Measurements from ENCODE around the gene CIC.

CIC gene

DNA sequence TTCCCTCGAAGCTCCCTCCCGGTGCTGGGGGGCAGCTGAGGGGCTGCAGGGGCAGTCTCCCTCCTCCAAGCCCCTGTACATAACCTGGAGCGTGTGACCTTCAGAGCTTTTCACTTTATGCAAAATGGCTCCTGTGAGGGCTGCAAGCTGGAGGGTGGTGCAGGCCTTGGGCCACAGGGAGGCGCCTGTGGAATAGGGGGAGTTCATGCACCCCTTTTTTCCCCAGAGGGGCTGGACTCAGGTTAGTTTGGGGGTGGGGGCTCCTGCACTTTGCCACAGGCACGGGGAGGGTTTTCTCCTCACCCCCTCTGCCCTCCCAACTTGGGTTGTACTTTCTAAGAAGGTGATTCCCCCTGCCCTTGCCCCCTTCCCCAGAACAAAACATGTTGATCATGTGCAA is 26.3 kb downstream of the CIC start:
- no peak overlapping the region for H3K4me3 ChIP-seq (ENCODE audit: insufficient read depth, low read depth, low read length)
- H3K9me3 ChIP-seq (ENCODE audit: control insufficient read depth, low read length): no peaks in the 10 kb centered on the region
- 86 to 87% methylated on average over 5 of the region's 5 CpGs for WGBS, 2 experiments
- no peak overlapping the region for H3K27ac ChIP-seq (ENCODE audit: insufficient read depth, low read depth, low read length, poor library complexity, severe bottlenecking)
- H3K4me1 ChIP-seq (ENCODE audit: control insufficient read depth, insufficient read depth, low read length): peaks cover 7% of the 10 kb centered on the region
- H3K36me3 ChIP-seq (ENCODE audit: control insufficient read depth, insufficient read depth, low read length): peaks cover 33% of the 10 kb centered on the region
- H3K27me3 ChIP-seq (ENCODE audit: control insufficient read depth, insufficient read depth, low read length, poor library complexity, severe bottlenecking): no peaks in the 10 kb centered on the region

DNA sequence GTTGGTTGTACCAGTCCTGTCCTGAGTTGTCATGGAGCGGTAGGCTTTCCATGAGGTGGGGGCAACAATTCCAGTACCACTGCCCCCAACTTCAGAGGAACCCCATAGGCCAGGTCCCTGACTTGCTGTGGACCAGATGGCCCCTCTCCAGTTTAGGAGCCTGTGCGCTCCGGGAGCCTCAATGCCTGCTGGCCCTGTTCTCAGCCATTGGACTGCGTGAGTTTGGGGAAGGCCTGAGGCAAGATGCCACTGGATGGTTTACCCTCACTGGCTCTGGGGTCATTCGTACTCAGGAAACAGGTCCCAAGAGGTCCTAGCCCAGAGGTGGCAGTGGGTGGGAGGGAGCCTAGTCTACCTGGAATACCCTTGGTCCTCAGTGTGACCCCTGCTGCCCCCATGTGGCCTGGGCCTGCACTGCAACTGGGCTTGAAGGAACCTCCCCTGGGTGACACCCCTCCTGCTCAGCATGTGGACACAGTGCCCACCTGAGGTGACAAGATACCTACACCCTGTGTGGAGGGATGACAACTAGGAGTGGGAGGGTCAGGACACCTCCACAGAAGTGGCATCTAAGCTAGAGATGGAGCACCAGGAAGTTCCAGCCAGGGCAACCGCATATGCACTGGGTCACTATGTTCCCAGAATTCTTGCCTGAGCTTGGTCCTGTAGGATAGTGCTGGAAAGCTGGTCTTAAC is 26.9 kb downstream of the CIC start:
- Histone ChIP-seq H3K4me1 (ENCODE audit: control insufficient read depth, insufficient read depth, low read length) (peaks cover 7% of the 10 kb centered on the region), H3K9me3 (ENCODE audit: control insufficient read depth, low read length) (no peaks in the 10 kb centered on the region), H3K4me3 (ENCODE audit: insufficient read depth, low read depth, low read length) (no peak overlapping the region), H3K36me3 (ENCODE audit: control insufficient read depth, insufficient read depth, low read length) (peaks cover 26% of the 10 kb centered on the region), H3K27ac (ENCODE audit: insufficient read depth, low read depth, low read length, poor library complexity, severe bottlenecking) (no peak overlapping the region), H3K27me3 (ENCODE audit: control insufficient read depth, insufficient read depth, low read length, poor library complexity, severe bottlenecking) (no peaks in the 10 kb centered on the region)
- WGBS, 2 experiments: 81 to 82% methylated on average over 6 of the region's 6 CpGs

DNA sequence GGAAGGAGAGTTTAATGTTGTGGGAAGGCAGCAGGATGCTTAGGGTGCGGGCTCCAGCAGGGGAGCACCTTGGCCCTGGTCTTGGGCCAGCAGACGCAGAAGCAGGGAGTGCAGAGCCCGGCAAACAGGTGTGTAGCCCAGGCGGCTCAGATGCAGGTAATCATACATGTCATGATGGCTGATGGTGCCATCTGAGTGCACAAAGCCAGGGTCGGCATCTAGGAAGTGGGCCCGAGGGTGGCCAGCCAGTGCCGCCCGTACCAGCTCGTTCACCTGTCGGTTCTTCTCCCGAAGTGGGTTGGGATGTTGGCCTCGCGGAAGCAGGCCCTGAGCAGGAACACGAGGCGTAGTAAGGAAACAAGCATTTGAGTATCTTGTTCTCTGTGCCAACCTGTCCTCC is 28.0 kb downstream of the CIC start:
- Histone ChIP-seq H3K36me3 (ENCODE audit: control insufficient read depth, insufficient read depth, low read length) (peaks cover 17% of the 10 kb centered on the region), H3K27ac (ENCODE audit: insufficient read depth, low read depth, low read length, poor library complexity, severe bottlenecking) (no peak overlapping the region), H3K4me1 (ENCODE audit: control insufficient read depth, insufficient read depth, low read length) (peaks cover 6% of the 10 kb centered on the region), H3K4me3 (ENCODE audit: insufficient read depth, low read depth, low read length) (no peak overlapping the region), H3K27me3 (ENCODE audit: control insufficient read depth, insufficient read depth, low read length, poor library complexity, severe bottlenecking) (no peaks in the 10 kb centered on the region), H3K9me3 (ENCODE audit: control insufficient read depth, low read length) (no peaks in the 10 kb centered on the region)
- 94 to 96% methylated on average over 15 of the region's 15 CpGs for WGBS, 2 experiments

DNA sequence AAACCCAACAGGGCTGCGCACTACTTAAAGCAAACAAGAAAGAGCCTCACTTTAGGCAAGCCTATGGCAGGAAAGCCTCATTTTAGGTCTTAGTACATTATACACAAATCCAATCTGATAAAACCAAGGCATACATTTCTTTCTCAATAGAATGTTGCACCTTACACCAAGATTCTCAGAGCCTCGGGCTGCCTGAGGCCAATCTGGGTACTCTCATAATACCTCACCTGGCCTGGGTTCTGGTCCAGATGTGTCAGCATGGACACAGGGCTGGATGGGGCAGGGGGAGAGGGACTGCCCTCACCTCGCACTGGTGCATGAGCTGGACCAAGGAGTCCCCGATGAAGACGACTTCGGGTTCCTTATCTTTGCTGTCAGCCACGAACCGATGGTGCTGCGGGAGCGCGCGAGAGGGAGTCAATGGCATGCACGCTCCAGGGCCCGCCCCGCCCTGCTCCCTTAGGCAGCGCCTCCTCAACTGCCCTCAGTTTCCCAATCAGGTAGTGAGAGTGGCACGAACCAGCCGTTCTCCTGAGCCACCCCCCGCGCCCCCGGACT is 32.7 kb downstream of the CIC start, which contains the start of gene PRR19:
Gene PRR19 (plus strand): TSS at position 487 of the 558 bp plus-strand sequence. CDS start 7,453 bp downstream, outside the sequence.
- Histone ChIP-seq H3K9me3 (ENCODE audit: control insufficient read depth, low read length) (no peaks in the 10 kb centered on the region), H3K27ac (ENCODE audit: insufficient read depth, low read depth, low read length, poor library complexity, severe bottlenecking) (peak within 1 kb of the TSS; percentile 26), H3K27me3 (ENCODE audit: control insufficient read depth, insufficient read depth, low read length, poor library complexity, severe bottlenecking) (no peaks in the 10 kb centered on the region), H3K4me1 (ENCODE audit: control insufficient read depth, insufficient read depth, low read length) (peaks cover 9% of the 10 kb centered on the region), H3K4me3 (ENCODE audit: insufficient read depth, low read depth, low read length) (peak within 1 kb of the TSS; percentile 99), H3K36me3 (ENCODE audit: control insufficient read depth, insufficient read depth, low read length) (no peaks in the 10 kb centered on the region)
- WGBS, 2 experiments: 6 to 7% methylated on average over 21 of the region's 21 CpGs

DNA sequence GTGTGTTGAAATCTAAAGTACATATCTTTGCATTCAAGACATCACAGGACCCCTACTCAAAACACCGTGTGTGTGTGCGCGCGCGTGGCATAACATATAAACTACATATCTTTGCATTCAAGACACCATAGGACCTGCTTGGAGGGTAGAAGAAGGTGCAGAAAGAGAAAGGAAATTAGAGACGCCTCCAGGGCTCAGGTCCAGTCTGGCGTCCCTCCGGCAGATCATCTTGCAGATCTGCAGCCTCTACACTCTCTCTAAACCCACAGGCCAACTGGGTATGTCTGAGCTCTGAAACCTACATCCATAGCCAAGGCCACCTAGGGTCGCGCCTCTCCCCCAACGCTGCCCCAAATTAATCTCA is 34.0 kb downstream of the CIC start:
- H3K4me3 ChIP-seq (ENCODE audit: insufficient read depth, low read depth, low read length): peak overlapping the region; percentile 99
- 64 to 82% methylated on average over 6 to 11 of the region's 11 CpGs for WGBS, 2 experiments
- H3K4me1 ChIP-seq (ENCODE audit: control insufficient read depth, insufficient read depth, low read length): peaks cover 9% of the 10 kb centered on the region
- no peaks in the 10 kb centered on the region for H3K27me3 ChIP-seq (ENCODE audit: control insufficient read depth, insufficient read depth, low read length, poor library complexity, severe bottlenecking)
- no peaks in the 10 kb centered on the region for H3K36me3 ChIP-seq (ENCODE audit: control insufficient read depth, insufficient read depth, low read length)
- no peak overlapping the region for H3K27ac ChIP-seq (ENCODE audit: insufficient read depth, low read depth, low read length, poor library complexity, severe bottlenecking)
- no peaks in the 10 kb centered on the region for H3K9me3 ChIP-seq (ENCODE audit: control insufficient read depth, low read length)

DNA sequence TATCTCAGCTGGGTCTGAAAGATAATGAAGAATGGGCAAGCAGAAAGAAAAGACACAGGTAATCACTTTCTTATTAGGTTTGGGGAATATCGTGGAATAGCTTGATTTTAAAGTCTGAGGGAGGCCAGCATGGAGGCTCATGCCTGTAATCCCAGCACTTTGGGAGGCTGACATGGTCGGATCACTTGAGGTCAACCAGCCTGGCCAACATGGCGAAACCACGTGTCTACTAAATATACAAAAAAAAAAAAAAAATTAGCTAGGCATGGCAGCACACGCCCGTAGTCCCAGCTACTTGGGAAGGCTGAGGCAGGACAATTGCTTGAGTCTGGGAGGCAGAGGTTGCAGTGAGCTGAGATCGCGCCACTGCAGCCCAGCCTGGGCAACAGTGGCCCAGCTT is 34.8 kb downstream of the CIC start:
- H3K36me3 ChIP-seq (ENCODE audit: control insufficient read depth, insufficient read depth, low read length): no peaks in the 10 kb centered on the region
- no peak overlapping the region for H3K27ac ChIP-seq (ENCODE audit: insufficient read depth, low read depth, low read length, poor library complexity, severe bottlenecking)
- H3K9me3 ChIP-seq (ENCODE audit: control insufficient read depth, low read length): no peaks in the 10 kb centered on the region
- H3K4me3 ChIP-seq (ENCODE audit: insufficient read depth, low read depth, low read length): no peak overlapping the region
- no peaks in the 10 kb centered on the region for H3K27me3 ChIP-seq (ENCODE audit: control insufficient read depth, insufficient read depth, low read length, poor library complexity, severe bottlenecking)
- 91 to 95% methylated on average over 8 of the region's 8 CpGs for WGBS, 2 experiments
- peaks cover 9% of the 10 kb centered on the region for H3K4me1 ChIP-seq (ENCODE audit: control insufficient read depth, insufficient read depth, low read length)

DNA sequence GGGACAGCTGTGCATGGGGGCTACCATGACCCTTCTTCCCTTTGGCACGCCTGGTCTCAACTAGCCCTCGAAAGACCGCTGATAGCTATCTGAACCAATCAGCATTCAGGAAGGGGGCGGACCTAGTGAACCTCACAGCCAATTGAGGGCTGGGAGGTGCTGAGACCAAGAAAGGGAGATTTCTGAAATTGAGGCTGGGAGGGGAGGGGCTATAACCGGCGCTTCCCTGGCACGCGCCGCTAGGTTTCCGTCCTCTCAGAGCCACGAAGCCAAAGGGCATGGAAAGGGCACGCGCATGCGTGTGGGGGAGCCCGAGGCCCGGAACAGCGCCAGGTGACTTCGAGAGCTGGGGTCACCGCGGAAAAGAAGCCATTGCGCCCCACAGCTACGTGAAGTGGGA is 37.6 kb downstream of the CIC start:
- no peaks in the 10 kb centered on the region for H3K9me3 ChIP-seq (ENCODE audit: control insufficient read depth, low read length)
- peaks cover 3% of the 10 kb centered on the region for H3K4me1 ChIP-seq (ENCODE audit: control insufficient read depth, insufficient read depth, low read length)
- no peaks in the 10 kb centered on the region for H3K36me3 ChIP-seq (ENCODE audit: control insufficient read depth, insufficient read depth, low read length)
- H3K27me3 ChIP-seq (ENCODE audit: control insufficient read depth, insufficient read depth, low read length, poor library complexity, severe bottlenecking): no peaks in the 10 kb centered on the region
- H3K27ac ChIP-seq (ENCODE audit: insufficient read depth, low read depth, low read length, poor library complexity, severe bottlenecking): no peak overlapping the region
- 93% methylated on average over 22 of the region's 22 CpGs for WGBS, 2 experiments
- no peak overlapping the region for H3K4me3 ChIP-seq (ENCODE audit: insufficient read depth, low read depth, low read length)

DNA sequence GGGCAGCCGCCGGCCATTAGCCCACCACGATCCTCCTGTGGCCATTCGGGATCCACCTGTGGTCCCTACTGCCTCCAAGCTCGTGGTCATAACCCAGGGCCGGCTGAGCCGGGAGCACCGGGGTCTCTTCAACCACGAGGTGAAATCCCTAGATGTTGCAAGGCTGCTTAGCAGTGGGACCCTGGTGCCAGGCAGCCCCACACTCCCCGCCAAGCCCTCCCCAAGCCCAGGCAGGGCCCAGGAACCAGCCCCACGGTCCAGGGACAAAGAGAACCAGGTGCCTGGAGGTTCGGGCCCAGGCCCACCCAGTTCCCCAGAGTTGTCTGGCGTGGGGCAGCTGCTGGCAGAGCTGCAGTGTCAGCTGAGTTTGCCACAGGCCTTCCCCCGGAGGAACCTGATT is 40.6 kb downstream of the CIC start:
- H3K9me3 ChIP-seq (ENCODE audit: control insufficient read depth, low read length): no peaks in the 10 kb centered on the region
- 93 to 94% methylated on average over 14 of the region's 14 CpGs for WGBS, 2 experiments

DNA sequence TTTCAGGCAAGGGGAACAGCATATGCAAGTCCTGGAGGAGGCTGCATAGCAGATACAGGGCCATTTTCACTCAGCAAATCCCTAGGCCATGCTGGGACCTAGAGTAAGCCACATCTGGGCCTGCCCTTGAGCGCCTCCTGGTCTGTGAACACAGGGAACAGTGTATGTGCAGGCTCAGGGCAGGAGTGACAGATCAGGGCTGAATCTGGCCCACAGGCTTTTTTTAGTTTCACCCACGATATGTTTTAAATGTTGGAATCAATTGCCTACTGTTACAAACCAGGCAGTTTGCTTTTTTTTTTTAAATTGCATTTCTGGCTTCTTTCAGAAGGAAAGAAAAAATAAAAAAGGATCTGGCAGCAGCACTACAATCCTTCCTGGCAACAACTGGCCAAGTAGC is 42.6 kb downstream of the CIC start:
- H3K4me3 ChIP-seq (ENCODE audit: insufficient read depth, low read depth, low read length): no peak overlapping the region
- WGBS, 2 experiments: 80 to 86% methylated on average over 2 of the region's 2 CpGs
- H3K27ac ChIP-seq (ENCODE audit: insufficient read depth, low read depth, low read length, poor library complexity, severe bottlenecking): no peak overlapping the region
- H3K36me3 ChIP-seq (ENCODE audit: control insufficient read depth, insufficient read depth, low read length): no peaks in the 10 kb centered on the region
- no peaks in the 10 kb centered on the region for H3K9me3 ChIP-seq (ENCODE audit: control insufficient read depth, low read length)
- H3K27me3 ChIP-seq (ENCODE audit: control insufficient read depth, insufficient read depth, low read length, poor library complexity, severe bottlenecking): peaks cover 31% of the 10 kb centered on the region
- no peaks in the 10 kb centered on the region for H3K4me1 ChIP-seq (ENCODE audit: control insufficient read depth, insufficient read depth, low read length)

More for the DNA sequence above, 40.6 kb downstream of the CIC start:
- Histone ChIP-seq H3K4me1 (ENCODE audit: control insufficient read depth, insufficient read depth, low read length) (no peaks in the 10 kb centered on the region), H3K36me3 (ENCODE audit: control insufficient read depth, insufficient read depth, low read length) (no peaks in the 10 kb centered on the region), H3K27me3 (ENCODE audit: control insufficient read depth, insufficient read depth, low read length, poor library complexity, severe bottlenecking) (peaks cover 22% of the 10 kb centered on the region), H3K4me3 (ENCODE audit: insufficient read depth, low read depth, low read length) (no peak overlapping the region), H3K27ac (ENCODE audit: insufficient read depth, low read depth, low read length, poor library complexity, severe bottlenecking) (no peak overlapping the region)

DNA sequence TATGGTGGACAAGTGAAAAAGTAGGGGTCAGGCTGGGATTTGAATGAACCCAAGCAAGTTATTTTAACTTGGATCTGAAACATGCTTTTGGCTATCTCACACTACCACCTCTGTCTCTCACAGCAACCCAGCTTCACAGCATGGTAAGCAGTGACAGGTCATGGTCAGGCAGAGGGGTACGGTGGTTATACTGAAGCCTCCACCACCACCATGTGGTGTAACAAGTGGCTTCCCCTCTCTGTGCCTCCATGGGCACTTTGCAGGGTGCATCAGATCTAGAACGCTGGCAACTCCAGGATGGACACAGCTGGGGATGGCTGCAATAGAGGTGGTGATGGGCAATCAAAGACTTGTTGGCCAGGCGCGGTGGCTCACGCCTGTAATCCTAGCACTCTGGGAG is 43.3 kb downstream of the CIC start:
- Histone ChIP-seq H3K9me3 (ENCODE audit: control insufficient read depth, low read length) (no peaks in the 10 kb centered on the region), H3K27me3 (ENCODE audit: control insufficient read depth, insufficient read depth, low read length, poor library complexity, severe bottlenecking) (peaks cover 33% of the 10 kb centered on the region), H3K27ac (ENCODE audit: insufficient read depth, low read depth, low read length, poor library complexity, severe bottlenecking) (no peak overlapping the region), H3K4me1 (ENCODE audit: control insufficient read depth, insufficient read depth, low read length) (no peaks in the 10 kb centered on the region), H3K36me3 (ENCODE audit: control insufficient read depth, insufficient read depth, low read length) (no peaks in the 10 kb centered on the region), H3K4me3 (ENCODE audit: insufficient read depth, low read depth, low read length) (no peak overlapping the region)
- 92% methylated on average over 5 of the region's 5 CpGs for WGBS, 2 experiments
